ENCODE measurements around the gene HEG1.

- TF ChIP-seq CTCF (IDR thresholded peaks at IDR 0.05) (no peak), POLR2A (IDR thresholded peaks at IDR 0.05) (no peak)
Observed at GRCh38 chr3:124965413-124965812, 90.4 kb downstream of the HEG1 start.

All from Peyer's patch (tissue), 4 donors.